ENCODE data around the gene PLPP3.

Gene PLPP3

GRCh38 chr1:56550859-56551188 is 28.5 kb downstream of the PLPP3 start:
- DNase-seq (ENCODE audit: insufficient read length, low spot score): no peak
- no peak for FAIRE-seq

- no peak for FAIRE-seq
- DNase-seq (ENCODE audit: insufficient read length, low spot score): no peak
Observed at GRCh38 chr1:56550138-56550858, 29.1 kb downstream of the PLPP3 start.

- DNase-seq (ENCODE audit: insufficient read length, low spot score): no peak
- no peak for FAIRE-seq
Observed at GRCh38 chr1:56548571-56548970, 30.8 kb downstream of the PLPP3 start.

- DNase-seq (ENCODE audit: insufficient read length, low spot score) (no peak), FAIRE-seq (no peak)
Observed at GRCh38 chr1:56547977-56548376, 31.4 kb downstream of the PLPP3 start.

- no peak for DNase-seq (ENCODE audit: insufficient read length, low spot score)
- FAIRE-seq: no peak
Observed at GRCh38 chr1:56547473-56547872, 31.9 kb downstream of the PLPP3 start.

GRCh38 chr1:56545711-56546110 is 33.7 kb downstream of the PLPP3 start:
- no peak for FAIRE-seq
- no peak for DNase-seq (ENCODE audit: insufficient read length, low spot score)

- DNase-seq (ENCODE audit: insufficient read length, low spot score) (no peak), FAIRE-seq (no peak)
Observed at GRCh38 chr1:56543783-56544612, 35.4 kb downstream of the PLPP3 start.

GRCh38 chr1:56542651-56543050 is 36.7 kb downstream of the PLPP3 start:
- DNase-seq (ENCODE audit: insufficient read length, low spot score) (no peak), FAIRE-seq (no peak)

GRCh38 chr1:56541408-56541807 is 38.0 kb downstream of the PLPP3 start:
- DNase-seq (ENCODE audit: insufficient read length, low spot score): no peak
- no peak for FAIRE-seq

- DNase-seq (ENCODE audit: insufficient read length, low spot score): no peak
- no peak for FAIRE-seq
Observed at GRCh38 chr1:56540467-56540866, 38.9 kb downstream of the PLPP3 start.

GRCh38 chr1:56539520-56539931 is 39.8 kb downstream of the PLPP3 start:
- FAIRE-seq: no peak

GRCh38 chr1:56538532-56538931 is 40.8 kb downstream of the PLPP3 start:
- DNase-seq (ENCODE audit: insufficient read length, low spot score) (no peak), FAIRE-seq (no peak)

More at GRCh38 chr1:56539520-56539931, 39.8 kb downstream of the PLPP3 start:
- DNase-seq (ENCODE audit: insufficient read length, low spot score): no peak

GRCh38 chr1:56537660-56538059 is 41.7 kb downstream of the PLPP3 start:
- no peak for DNase-seq (ENCODE audit: insufficient read length, low spot score)
- FAIRE-seq: no peak

- no peak for FAIRE-seq
- DNase-seq (ENCODE audit: insufficient read length, low spot score): no peak
Observed at GRCh38 chr1:56535939-56536338, 43.4 kb downstream of the PLPP3 start.

GRCh38 chr1:56535362-56535761 is 44.0 kb downstream of the PLPP3 start:
- FAIRE-seq: no peak

GRCh38 chr1:56534130-56534651 is 45.2 kb downstream of the PLPP3 start:
- DNase-seq (ENCODE audit: insufficient read length, low spot score): no peak
- FAIRE-seq: no peak

More at GRCh38 chr1:56535362-56535761, 44.0 kb downstream of the PLPP3 start:
- no peak for DNase-seq (ENCODE audit: insufficient read length, low spot score)

- no peak for DNase-seq (ENCODE audit: insufficient read length, low spot score)
Observed at GRCh38 chr1:56533621-56534020, 45.7 kb downstream of the PLPP3 start.

GRCh38 chr1:56533197-56533596 is 46.2 kb downstream of the PLPP3 start:
- FAIRE-seq (no peak), DNase-seq (ENCODE audit: insufficient read length, low spot score) (no peak)

More at GRCh38 chr1:56533621-56534020, 45.7 kb downstream of the PLPP3 start:
- FAIRE-seq: no peak

- no peak for FAIRE-seq
Observed at GRCh38 chr1:56532350-56532683, 47.0 kb downstream of the PLPP3 start.

GRCh38 chr1:56531624-56532349 is 47.6 kb downstream of the PLPP3 start:
- no peak for DNase-seq (ENCODE audit: insufficient read length, low spot score)
- FAIRE-seq: no peak

More at GRCh38 chr1:56532350-56532683, 47.0 kb downstream of the PLPP3 start:
- DNase-seq (ENCODE audit: insufficient read length, low spot score): no peak

GRCh38 chr1:56529801-56530200 is 49.6 kb downstream of the PLPP3 start:
- DNase-seq (ENCODE audit: insufficient read length, low spot score): no peak
- no peak for FAIRE-seq
